ENCODE data around the gene AP1M2. TPM values are rescaled to one million over a fixed set of nuclear protein-coding genes. Genes with fewer than 3 reads are reported as not detected.
A peak's percentile ranks its signal among the peaks of the same experiment; 100 is the strongest.

AP1M2 gene
- total and polyA plus RNA-seq, 2 experiments from 2014 or later = 66.5 to 69.4 TPM

GRCh38 chr19:10567656-10568055 lies 19.5 kb downstream of the AP1M2 start:
- H3K4me3 ChIP-seq = peak overlapping the region; percentile 42
- no peak overlapping the region for H2AFZ ChIP-seq
- no peaks in the 10 kb centered on the region for H4K20me1 ChIP-seq (ENCODE audit: insufficient read depth, poor library complexity, severe bottlenecking)
- H3K27me3 ChIP-seq = no peaks in the 10 kb centered on the region
- no peak for DNase-seq (ENCODE audit: low spot score)
- TF ChIP-seq EZH2 (IDR thresholded peaks at IDR 0.05; ENCODE audit: borderline replicate concordance) (no peak), EZH2phosphoT487 (IDR thresholded peaks at IDR 0.05; ENCODE audit: low read depth, severe bottlenecking, unreplicated experiment) (no peak), CTCF (IDR thresholded peaks at IDR 0.05; ENCODE audit: poor library complexity) (no peak)
- H3K27ac ChIP-seq = peak overlapping the region; percentile 8
- no peaks in the 10 kb centered on the region for H3K36me3 ChIP-seq (replicated peaks; ENCODE audit: insufficient read depth, low read depth)
- no peaks in the 10 kb centered on the region for H3K9me3 ChIP-seq (ENCODE audit: low read depth)
- H3K79me2 ChIP-seq = peaks cover 9% of the 10 kb centered on the region
- peak overlapping the region; percentile 95 for H3K4me2 ChIP-seq
- 66% methylated on average over 5 of the region's 5 CpGs for WGBS (ENCODE audit: low lambda C conversion rate, missing lambda C conversion rate)
- H3K9me2 ChIP-seq (replicated peaks; ENCODE audit: insufficient read depth) = no peaks in the 10 kb centered on the region
- H3K4me1 ChIP-seq (ENCODE audit: insufficient read depth) = peaks cover 16% of the 10 kb centered on the region

GRCh38 chr19:10566658-10567410 lies 20.3 kb downstream of the AP1M2 start:
- Histone ChIP-seq H4K20me1 (ENCODE audit: insufficient read depth, poor library complexity, severe bottlenecking) (no peaks in the 10 kb centered on the region), H3K9me2 (replicated peaks; ENCODE audit: insufficient read depth) (no peaks in the 10 kb centered on the region), H3K27me3 (no peaks in the 10 kb centered on the region), H3K79me2 (peaks cover 9% of the 10 kb centered on the region), H3K4me3 (no peak overlapping the region), H3K9me3 (ENCODE audit: low read depth) (no peaks in the 10 kb centered on the region), H3K4me1 (ENCODE audit: insufficient read depth) (peaks cover 16% of the 10 kb centered on the region), H2AFZ (no peak overlapping the region), H3K36me3 (replicated peaks; ENCODE audit: insufficient read depth, low read depth) (no peaks in the 10 kb centered on the region), H3K4me2 (peak overlapping the region; percentile 96), H3K27ac (peak overlapping the region; percentile 77)
- WGBS (ENCODE audit: low lambda C conversion rate, missing lambda C conversion rate) = 83% methylated on average over 19 of the region's 19 CpGs
- TF ChIP-seq EZH2phosphoT487 (IDR thresholded peaks at IDR 0.05; ENCODE audit: low read depth, severe bottlenecking, unreplicated experiment) = no peak
- TF ChIP-seq CTCF (IDR thresholded peaks at IDR 0.05; ENCODE audit: poor library complexity) = no peak
- no peak for TF ChIP-seq EZH2 (IDR thresholded peaks at IDR 0.05; ENCODE audit: borderline replicate concordance)
- DNase-seq (ENCODE audit: low spot score) = no peak

GRCh38 chr19:10566408-10566657 lies 20.8 kb downstream of the AP1M2 start:
- H3K27ac ChIP-seq = peak overlapping the region; percentile 77
- peak overlapping the region; percentile 38 for H2AFZ ChIP-seq
- H3K79me2 ChIP-seq = peaks cover 9% of the 10 kb centered on the region
- no peaks in the 10 kb centered on the region for H4K20me1 ChIP-seq (ENCODE audit: insufficient read depth, poor library complexity, severe bottlenecking)
- H3K9me2 ChIP-seq (replicated peaks; ENCODE audit: insufficient read depth) = no peaks in the 10 kb centered on the region
- H3K36me3 ChIP-seq (replicated peaks; ENCODE audit: insufficient read depth, low read depth) = no peaks in the 10 kb centered on the region
- H3K4me2 ChIP-seq = peak overlapping the region; percentile 96
- H3K27me3 ChIP-seq = no peaks in the 10 kb centered on the region
- H3K4me3 ChIP-seq = peak overlapping the region; percentile 30
- TF ChIP-seq EZH2phosphoT487 (IDR thresholded peaks at IDR 0.05; ENCODE audit: low read depth, severe bottlenecking, unreplicated experiment) (no peak), CTCF (IDR thresholded peaks at IDR 0.05; ENCODE audit: poor library complexity) (no peak), EZH2 (IDR thresholded peaks at IDR 0.05; ENCODE audit: borderline replicate concordance) (no peak)
- 26% methylated on average over 4 of the region's 4 CpGs for WGBS (ENCODE audit: low lambda C conversion rate, missing lambda C conversion rate)
- DNase-seq (ENCODE audit: low spot score) = no peak
- no peaks in the 10 kb centered on the region for H3K9me3 ChIP-seq (ENCODE audit: low read depth)
- peaks cover 16% of the 10 kb centered on the region for H3K4me1 ChIP-seq (ENCODE audit: insufficient read depth)

Measured in hepatocyte (in vitro differentiated cells).